NCI-H82 (cell line): Measurements from ENCODE around the gene TMEM44.

ENCODE experiments used
- DNase-seq: peaks from one replicate; lab custom pipeline; 2025; lab: John Stamatoyannopoulos, UW

TMEM44 gene, protein sequence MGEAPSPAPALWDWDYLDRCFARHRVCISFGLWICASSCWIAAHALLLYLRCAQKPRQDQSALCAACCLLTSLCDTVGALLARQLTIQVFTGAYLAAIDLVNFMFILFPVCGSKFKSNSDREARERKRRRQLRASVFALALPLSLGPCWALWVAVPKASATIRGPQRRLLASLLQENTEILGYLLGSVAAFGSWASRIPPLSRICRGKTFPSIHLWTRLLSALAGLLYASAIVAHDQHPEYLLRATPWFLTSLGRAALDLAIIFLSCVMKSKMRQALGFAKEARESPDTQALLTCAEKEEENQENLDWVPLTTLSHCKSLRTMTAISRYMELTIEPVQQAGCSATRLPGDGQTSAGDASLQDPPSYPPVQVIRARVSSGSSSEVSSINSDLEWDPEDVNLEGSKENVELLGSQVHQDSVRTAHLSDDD

DNA sequence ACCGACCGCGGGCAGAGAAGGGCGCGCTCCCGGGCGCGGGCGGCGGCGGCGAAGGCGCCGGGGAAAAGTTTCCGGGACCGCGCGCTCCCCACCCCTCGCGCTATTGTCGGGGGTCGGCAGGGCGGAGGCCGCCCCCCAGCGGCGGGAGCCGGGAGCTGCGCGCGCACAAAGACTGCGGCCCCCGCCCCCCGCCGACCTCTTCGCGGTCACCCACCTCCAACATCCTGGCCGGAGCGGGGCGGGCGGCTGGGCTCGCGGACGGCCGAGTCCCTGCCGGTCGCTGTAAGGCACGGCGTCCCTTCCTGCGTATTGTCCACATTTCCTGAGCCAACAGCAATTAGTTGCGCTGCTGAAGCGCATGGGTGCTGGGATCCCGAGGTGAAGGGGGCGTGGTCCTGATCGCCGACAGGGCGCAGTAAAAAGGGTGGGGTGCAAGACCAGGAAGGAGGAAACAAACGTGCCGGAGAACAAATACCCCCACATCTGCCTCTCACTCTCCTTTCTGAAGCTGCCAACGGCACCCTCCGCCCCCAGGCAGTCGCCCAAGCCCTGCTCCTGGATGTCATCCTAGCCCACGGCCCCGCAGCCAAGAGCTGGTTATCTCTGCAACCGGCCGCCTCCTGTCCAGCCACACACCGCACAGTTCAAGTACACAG lies at the start of gene TMEM44:
Gene TMEM44, minus strand, starts transcription at position 71 of the 656 bp plus-strand sequence. CDS start 204 bp downstream, outside the sequence.
- peak; percentile 91 for DNase-seq

DNA sequence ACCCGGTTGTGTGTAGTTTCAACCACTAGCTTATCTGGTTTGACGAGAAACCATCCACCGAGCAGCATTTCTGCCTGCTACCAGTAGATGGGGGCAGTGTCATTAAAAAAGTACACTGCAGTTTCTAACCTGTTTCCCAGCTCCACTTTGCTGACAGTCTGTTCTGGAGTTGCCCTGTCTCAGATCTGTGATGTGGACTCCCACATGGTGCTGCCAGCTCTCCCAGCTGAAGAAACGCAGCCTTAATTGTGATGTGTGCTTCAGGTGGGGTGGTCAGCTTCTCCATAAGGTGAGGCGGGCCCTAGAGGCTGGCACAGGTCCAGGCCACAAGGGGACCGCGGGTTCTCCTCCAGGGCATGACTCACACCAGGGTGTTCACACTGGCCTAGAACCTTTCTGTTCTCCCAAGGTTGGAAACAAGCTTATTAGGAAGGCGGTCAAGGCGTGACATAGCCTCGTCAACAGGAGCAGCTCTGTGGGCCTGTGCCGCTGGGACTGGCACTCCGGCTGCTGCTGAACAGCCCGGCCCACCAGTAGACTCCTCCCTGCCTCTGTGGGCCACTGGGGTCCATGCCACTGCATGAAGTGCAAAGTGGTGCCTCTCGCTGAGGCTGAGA lies 49.6 kb upstream of the TMEM44 start:
- DNase-seq, result peak; percentile 92

DNA sequence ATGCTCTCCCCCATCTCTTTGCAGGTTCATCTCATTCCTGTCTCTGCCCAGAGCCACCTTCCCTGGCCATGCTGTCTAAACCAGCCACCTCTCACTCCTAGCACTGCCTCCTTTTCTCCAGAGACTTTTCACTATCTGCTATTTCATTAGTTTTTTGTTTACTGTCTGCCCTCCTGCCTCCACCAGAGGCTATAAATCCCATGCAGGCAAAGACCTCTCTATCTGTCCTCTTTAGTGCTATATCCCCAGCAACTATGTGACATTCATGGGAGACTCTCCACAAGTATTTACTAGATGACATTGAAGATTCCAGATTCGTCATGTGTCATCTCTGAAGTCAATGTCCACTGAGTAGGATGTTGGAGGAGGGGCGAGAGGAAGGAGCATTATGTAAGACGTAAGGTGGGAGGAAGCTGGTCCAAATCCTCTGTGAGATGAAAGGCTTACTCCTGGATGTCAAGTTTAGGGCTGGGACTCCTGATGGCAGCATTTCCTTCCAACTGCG lies 49.0 kb upstream of the TMEM44 start:
- DNase-seq, result no peak

DNA sequence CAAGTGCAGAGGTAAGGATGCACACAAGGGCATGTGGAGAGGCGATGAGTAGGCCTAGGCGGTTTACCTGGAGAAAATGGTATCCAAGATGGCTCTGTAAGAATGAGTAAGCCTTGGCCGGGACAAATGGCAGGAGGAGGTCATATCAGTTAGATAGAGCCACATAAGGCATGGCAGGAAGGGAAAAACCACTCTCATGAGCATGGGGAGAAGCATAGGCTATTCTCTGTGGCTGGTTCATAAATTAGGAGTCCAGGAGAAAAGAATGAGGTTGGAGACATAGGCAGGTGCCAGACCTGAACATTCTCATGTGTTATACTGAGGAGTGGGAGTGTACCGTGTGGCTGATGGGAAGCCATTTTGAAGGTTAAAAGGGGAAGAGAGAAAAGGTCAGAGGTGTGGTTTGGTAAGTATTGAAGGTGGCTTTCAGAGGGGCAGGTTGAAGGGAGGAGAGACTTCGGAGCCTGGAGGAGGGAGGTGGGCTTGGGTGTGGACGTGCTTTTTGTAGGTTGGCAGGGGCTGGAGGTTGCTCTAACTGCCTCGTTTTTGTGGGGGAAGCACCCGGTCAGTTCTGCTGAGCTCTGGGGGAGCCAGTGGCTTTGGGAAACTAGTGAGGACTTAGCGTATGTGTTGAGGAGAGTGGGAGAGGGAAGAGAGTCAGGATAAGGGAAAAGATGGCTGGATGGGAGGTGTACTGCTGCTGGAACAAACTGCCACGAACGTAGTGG lies 47.8 kb upstream of the TMEM44 start:
- DNase-seq, result no peak

DNA sequence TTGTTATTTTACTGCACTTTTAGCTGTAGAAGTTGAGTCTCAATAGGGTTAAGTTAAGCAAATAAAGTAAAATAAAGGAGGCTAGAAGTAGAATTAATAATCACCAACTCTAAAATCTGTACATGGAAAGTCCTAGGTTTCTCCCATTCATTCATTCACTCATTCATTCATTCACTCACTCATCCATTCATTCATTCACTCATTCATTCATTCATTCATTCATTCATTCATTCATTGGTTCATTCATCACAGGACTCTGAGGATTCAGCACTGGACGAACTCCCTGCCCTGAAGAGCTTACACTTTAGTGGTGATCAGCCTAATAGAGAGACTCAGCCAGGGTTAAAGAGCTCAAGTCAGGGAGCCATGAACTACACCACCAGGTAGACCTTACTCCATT lies 43.3 kb upstream of the TMEM44 start:
- DNase-seq, result no peak

DNA sequence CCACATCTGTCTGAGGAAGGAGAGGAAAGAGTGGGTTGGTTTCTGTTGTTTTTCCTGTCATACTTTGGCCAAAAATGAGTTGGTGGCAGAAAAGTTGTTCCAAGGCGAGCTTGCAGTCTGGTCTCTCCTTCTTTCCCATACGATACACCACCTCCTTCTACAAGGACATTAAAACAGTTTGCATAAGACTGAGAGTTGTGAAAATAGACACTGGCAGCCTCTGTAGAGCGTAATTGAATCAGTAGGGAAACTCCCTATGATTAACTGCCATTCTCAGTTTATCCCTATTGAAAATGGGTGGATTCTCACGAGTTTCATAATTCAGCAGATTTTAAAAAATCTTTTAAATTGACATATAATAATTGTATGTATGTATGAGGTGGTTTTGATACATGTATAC lies 42.5 kb upstream of the TMEM44 start:
- DNase-seq, result no peak

DNA sequence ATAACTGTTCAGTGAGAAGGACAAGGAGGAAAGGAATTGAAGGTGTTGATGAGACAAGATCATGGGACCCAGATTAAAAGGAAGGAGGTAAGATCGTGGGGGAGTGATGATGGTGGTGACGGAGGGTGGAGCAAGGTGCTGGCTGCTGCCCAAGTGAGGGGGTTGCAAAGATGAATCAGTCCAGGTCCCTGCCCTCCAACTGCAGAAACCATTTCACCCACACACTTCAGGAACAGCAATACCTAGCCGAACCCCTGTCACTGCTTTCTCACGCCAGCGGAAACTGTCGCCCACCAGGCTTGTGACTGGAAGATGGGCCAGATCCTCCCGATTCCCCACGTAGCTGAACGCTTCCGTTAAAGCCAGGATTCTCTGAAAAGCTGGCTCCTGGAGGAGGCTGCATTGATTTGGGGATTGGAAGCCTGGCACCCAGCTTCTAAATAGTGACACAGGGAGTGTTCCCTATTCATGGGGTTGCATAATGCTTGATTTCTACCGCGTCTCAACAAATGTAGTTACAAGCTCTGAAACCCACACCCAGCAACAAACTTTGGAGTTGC lies 41.9 kb upstream of the TMEM44 start:
- DNase-seq, result no peak

DNA sequence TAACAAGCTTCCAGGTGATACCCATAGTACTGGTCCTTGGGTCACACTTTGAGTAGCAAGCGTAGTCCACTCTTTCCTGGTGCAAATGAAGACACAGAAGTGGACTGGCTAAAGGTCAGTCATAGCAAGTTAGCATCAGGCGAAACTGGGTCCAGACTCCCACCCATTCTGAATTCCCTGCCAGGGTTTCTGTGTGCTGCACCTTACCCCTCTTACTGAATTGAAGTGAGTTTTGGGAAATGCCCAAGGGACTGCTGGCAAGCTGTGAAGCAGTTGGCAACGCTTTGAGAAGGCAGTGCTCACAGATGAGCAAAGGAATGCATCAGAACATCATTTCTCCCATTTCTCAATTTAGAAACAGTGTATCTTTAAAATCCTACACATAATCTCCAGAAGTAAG lies 40.5 kb upstream of the TMEM44 start:
- DNase-seq, result no peak

DNA sequence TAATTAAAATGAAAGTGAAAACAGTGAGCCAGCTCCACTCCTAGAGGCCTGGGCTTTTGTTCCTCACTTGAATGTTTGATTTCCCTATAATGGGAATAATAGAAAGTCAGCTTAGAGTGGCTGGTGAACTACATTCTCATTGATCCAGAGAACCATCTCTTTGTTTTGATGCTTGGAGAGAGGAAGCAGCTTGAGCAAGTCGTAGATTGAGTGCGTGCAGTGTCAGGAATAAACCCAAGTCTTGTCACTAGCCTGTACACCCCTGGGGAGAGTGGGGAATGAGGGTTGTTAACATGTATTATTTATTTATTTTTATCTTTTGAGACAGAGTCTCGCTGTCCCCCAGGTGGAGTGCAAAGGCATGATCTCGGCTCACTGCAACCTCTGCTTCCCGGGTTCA lies 39.7 kb upstream of the TMEM44 start:
- DNase-seq, result no peak

DNA sequence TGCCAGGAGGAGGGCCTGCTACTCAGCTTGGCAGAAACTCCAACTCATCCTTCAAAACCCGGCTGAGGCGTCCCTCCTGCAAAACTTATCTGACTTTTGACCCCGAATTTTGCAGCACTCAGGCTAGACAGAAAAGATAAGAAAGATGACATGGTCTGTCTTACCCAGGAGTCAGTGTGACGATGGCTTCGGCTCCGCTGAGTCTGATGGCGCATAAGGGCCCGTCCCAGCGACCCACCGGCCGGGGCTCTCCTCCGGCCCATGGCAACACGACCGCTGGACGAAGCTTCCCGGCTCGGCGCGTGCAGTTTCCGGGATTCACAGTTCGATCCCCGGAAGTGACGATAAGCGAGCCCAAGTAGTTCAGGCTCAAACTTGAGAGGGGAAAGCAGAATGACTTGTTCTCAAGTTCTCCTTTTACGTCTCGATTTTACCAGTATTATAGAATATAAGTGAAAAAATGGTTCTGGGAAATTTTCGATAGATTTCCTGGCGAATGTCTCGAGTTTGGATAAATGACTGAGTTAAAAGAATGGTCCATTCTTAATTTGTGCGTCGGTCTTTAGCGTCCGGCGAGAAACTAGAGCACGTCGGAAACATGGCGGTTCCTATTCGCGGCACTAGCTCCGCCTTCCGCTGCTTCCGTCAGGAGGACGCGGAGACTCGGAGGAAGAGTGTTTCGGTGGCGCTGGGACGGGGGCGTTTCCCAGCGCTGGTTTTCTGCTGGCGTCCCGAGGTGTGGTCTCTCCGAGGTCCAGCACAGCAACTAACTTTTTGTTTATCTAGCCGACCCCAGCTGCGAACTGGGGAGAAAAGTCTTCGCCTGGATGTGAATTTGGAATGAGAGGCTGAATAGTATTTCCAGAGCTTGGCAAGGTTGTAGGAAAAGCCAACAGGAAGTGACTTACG lies 38.9 kb upstream of the TMEM44 start, which contains the start of gene LSG1:
Gene LSG1, minus strand, starts transcription at position 292 of the 909 bp plus-strand sequence. Its CDS starts 29 bp downstream, at position 263.
- peak; percentile 98 for DNase-seq

DNA sequence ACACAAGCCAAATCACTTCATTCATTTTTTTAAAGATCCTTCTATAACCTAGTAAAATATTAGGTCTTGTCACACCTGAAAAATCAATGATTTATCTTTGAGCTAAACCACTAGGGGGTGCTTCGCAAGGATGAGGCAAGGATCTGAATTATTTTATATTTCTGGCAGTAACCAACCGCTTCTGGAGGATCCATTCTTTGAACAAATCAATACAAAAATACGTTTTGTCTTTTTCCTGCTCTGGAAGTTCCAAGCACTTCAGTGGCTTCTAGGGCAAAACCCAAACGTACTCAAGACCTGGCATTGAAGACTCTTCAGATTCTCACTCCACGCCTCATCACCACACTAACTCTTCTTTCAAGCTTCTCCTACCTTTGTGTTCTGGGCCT lies 38.3 kb upstream of the TMEM44 start:
- DNase-seq, result peak; percentile 63

DNA sequence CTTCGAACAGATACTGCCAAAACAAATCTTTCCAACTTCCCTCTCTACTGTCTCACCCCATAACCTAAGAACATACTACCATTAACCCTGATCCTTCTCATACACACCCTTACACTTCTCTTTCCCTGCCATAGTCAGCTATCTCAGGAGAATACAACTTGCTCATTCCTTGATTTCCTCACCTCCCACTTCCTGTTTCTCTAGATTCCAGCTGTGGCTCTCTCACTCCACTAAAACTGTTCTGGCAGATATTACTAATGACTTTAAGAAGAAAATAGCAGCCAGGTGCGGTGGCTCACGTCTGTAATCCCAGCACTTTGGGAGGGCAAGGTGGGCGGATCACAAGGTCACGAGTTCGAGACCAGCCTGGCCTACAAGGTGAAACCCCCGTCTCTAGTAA lies 34.1 kb upstream of the TMEM44 start:
- no peak for DNase-seq

DNA sequence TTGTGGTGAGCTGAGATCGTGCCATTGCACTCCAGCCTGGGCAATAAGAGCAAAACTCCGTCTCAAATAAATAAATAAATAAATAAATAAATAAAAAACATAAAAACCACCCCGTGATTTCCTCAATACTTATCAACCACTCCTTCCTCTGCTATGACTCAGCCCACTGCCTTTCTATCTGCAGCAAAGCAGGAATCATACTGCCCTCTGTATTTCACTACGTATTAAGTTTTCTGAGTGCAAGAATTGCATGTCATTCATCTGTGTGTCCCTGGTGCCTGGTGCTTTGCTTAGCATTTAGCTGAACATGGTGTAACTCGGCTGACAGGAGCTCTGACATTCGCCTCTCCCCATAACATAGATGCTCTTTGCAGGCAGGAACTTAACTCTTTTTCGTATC lies 31.6 kb upstream of the TMEM44 start:
- no peak for DNase-seq

DNA sequence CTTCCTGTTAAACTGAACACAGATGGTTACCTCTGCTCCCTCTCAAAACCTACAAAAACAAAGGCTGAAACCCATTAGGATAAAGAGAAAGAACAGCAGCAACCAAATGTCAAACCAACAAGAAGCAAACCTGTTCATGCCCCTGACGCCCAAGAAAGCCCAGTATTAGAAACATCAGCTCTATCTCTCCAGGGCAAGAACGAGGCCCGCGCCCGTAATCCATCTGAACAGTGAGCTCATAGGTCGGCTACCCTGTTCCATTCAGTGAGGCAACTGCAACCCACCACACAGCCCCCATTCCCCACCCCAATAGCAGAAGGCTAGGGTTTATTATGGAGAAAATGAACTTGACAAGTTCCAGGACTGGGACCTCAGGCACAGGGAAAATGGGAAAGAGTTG lies 28.7 kb upstream of the TMEM44 start:
- peak; percentile 68 for DNase-seq

DNA sequence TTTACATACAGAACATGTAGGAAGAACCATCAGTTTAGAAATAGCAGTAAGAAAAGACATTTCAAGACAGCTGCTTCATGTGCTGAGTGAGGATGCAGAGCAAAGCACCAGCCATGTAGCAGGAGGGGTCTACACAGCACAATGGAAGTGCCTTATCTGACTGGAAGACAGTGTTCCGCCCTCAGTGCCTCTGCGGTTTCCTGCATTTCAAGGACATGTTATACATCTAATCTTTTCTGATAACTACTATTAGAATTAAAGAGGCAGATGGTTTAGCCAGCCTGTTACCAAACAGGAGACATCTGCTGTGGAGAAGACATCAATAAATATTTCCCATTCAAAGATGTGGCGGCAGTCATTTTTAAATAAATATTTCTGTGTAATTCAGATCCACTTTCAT lies 28.2 kb upstream of the TMEM44 start:
- peak; percentile 89 for DNase-seq

DNA sequence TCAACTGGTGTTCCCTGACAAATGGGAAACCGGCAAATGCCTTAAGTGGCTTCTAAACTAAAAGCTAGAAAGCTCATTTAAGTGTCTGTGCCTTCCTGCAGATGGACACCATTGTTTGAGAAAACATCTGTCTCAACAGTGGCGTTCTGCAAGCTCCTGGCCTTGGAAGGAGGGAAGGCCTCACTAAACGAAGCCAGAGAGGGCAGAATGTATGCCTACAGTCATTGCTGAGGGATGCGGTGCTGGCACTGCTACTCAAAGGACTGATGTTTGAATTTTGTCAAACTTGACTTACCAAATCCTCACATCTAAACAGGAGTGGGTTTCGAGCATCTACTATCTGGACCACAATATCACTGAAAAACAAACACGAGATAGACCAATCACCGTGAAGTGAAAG lies 26.6 kb upstream of the TMEM44 start:
- DNase-seq, result no peak

DNA sequence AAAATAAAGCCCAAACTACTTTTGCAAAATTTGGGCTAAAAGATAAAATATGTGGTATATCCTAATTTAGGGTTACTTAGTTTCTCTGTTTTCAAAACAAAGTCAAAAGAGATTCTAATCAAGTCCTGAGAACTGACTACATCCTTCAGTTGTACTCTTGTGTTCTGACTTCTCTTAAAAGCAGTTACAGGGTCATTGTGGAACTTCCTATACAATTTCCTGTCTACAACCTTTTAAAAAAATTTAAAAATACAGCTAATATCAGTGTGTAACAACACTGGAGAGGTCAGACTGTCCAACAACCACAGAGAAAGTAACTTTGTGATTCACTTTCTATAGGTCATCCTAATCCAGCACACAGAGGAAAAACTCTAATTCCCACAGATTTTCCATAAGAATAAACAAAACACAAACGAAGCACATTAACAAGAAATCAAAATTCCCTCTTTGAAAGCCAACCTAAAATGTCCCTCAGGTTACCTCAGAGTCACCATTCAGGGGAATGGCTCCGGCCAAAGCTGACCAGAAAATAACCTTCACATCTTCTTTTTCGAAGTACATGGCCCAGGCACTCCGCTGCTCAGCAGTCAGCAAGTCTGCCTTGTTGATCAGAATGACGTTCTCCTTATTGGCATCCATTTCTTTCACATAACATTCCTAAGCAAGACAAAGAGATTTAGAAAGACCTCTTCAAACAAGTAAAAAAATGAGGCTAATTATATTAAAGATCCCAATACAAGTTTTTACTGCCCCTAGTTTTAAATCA lies 25.4 kb upstream of the TMEM44 start:
- no peak for DNase-seq

DNA sequence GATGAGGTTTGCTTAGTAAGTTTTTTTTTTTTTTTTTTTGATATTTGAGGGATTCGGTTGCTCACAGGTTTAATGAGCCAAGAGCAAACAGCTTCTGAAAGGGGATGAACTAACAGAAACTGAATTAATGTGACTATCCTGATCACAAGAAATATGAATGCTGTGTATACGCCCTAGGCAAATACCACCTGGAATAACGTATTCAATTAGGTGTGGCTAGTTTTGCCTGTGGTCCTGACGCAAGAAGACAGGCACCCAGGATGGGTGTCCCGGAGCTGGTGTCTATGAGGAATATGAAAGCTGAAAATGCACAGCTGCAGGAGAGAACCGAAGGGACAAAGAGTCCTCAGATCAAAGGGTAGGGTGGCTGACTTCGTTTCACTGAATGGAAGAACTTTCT lies 24.2 kb upstream of the TMEM44 start:
- DNase-seq, result no peak

DNA sequence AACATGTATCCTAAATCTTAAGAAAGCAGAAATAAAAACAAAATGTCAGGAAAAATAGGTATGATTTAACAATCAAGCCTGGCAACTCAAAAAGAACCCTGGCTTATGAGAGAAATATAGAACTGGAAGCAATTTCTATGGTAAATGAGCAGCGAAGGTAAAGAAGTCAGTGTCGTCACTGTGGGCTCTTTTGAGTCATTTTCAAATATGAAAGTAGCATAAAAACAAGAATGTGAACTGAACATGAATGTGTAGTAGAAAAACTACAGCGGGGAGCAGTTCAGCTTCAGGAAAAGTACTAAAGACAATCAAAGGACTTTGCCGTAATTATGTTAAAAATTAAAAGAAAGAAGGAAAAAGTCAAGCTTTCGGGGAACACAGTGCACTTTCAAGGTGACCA lies 21.2 kb upstream of the TMEM44 start:
- DNase-seq, result no peak

DNA sequence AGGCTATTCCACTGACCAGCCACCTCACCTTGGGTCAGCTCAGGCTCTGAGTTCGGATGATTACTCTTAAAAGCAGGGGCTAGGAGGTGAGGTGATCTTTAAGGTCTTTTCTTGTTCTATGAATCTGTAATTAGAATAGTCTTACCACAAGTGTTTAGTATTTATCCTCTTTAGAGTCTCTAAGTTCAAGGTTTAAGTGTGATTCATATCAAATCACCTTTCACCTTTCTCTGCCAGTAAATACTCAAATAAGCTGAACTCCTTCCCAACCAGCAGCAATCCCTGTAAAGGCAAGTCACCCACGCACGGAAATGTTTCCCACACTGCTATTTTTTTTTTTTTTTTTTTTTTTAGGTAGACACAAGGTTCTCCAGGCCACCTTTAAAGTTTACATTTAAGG lies 14.5 kb upstream of the TMEM44 start:
- no peak for DNase-seq
